Spinal cord (tissue), 10 donors: ENCODE results near the gene SUN3. TPM values are rescaled to one million over a fixed set of nuclear protein-coding genes. Genes with fewer than 3 reads are reported as not detected.

Source experiments
- DNase-seq, 6 donors: peaks; one replicate each; pipeline versions ENCODE4 v3.0.0 to v3.0.0-alpha.2; 2013 to 2015; ENCODE audit warnings: low spot score in 6 of 6, low read depth in 4 of 6
- H3K27ac ChIP-seq: one replicate; pipeline ENCODE4 v1.5.1; 2013; ENCODE audit warnings: low read depth, low read length, control low read depth
- H3K27me3 ChIP-seq: one replicate; pipeline ENCODE4 v1.6.1; 2013; ENCODE audit warnings: low read length; ENCODE audit not compliant: control insufficient read depth, insufficient read depth
- H3K36me3 ChIP-seq: one replicate; pipeline ENCODE4 v1.6.1; 2013; ENCODE audit warnings: low read length; ENCODE audit not compliant: control insufficient read depth, insufficient read depth
- H3K4me1 ChIP-seq: one replicate; pipeline ENCODE4 v1.6.1; 2013; ENCODE audit warnings: low read length; ENCODE audit not compliant: control insufficient read depth, insufficient read depth
- H3K4me3 ChIP-seq: one replicate; pipeline ENCODE4 v1.5.1; 2013; ENCODE audit warnings: low read depth, low read length, control low read depth
- H3K9me3 ChIP-seq: one replicate; pipeline ENCODE4 v1.6.1; 2013; ENCODE audit warnings: low read length; ENCODE audit not compliant: control insufficient read depth, insufficient read depth
- WGBS: methylation state at CpG from one replicate; pipeline ENCODE4 v1.1.5; 2013; ENCODE audit warnings: missing lambda C conversion rate; ENCODE audit not compliant: insufficient coverage; 5-methylcytosine and 5-hydroxymethylcytosine counted together
- polyA plus RNA-seq, 2 donors: library from polyadenylated mRNA; unstranded; fragments of 120-200 nt; gene quantifications; one replicate each; pipeline ENCODE4 v1.2.1, GENCODE V29; 2013; ENCODE audit not compliant: insufficient read length in 2 of 2
- total RNA-seq, 2 donors: library from RNA; depleted of rRNA in 1 of 2; stranded (reverse); fragments of 120-200 nt in 1 of 2; fragments of >200 nt in 1 of 2; gene quantifications; one replicate each; pipeline versions ENCODE4 v1.2.3 to v1.2.4, GENCODE V29; 2013 to 2014
- donor health status: healthy.

The SUN3 gene
- total and polyA plus RNA-seq, 4 donors: 0.40 to 1.4 TPM; not detected in 2

GRCh38 chr7:47952224-47952623 lies 76.7 kb downstream of the SUN3 start:
- WGBS: 87% methylated on average over 3 of the region's 4 CpGs
- Histone ChIP-seq H3K27ac (no peak overlapping the region), H3K9me3 (no peaks in the 10 kb centered on the region), H3K4me3 (no peak overlapping the region), H3K4me1 (no peaks in the 10 kb centered on the region), H3K36me3 (peaks cover 5% of the 10 kb centered on the region), H3K27me3 (no peaks in the 10 kb centered on the region)
- no peak for DNase-seq

- no peak overlapping the region for H3K27ac ChIP-seq
- no peaks in the 10 kb centered on the region for H3K27me3 ChIP-seq
- no peaks in the 10 kb centered on the region for H3K4me1 ChIP-seq
- DNase-seq: no peak
- no peaks in the 10 kb centered on the region for H3K9me3 ChIP-seq
- peaks cover 5% of the 10 kb centered on the region for H3K36me3 ChIP-seq
- H3K4me3 ChIP-seq: no peak overlapping the region
Measured at GRCh38 chr7:47951374-47951773, 77.5 kb downstream of the SUN3 start.

- 77% methylated on average over 6 of the region's 11 CpGs for WGBS
- H3K27ac ChIP-seq: no peak overlapping the region
- no peak overlapping the region for H3K4me3 ChIP-seq
- DNase-seq: no peak
- H3K9me3 ChIP-seq: no peaks in the 10 kb centered on the region
- H3K36me3 ChIP-seq: peaks cover 5% of the 10 kb centered on the region
- H3K4me1 ChIP-seq: no peaks in the 10 kb centered on the region
- H3K27me3 ChIP-seq: no peaks in the 10 kb centered on the region
Measured at GRCh38 chr7:47950714-47951113, 78.2 kb downstream of the SUN3 start.

GRCh38 chr7:47949703-47950102 lies 79.2 kb downstream of the SUN3 start:
- no peak overlapping the region for H3K27ac ChIP-seq
- H3K4me3 ChIP-seq: no peak overlapping the region
- no peaks in the 10 kb centered on the region for H3K9me3 ChIP-seq
- no peaks in the 10 kb centered on the region for H3K4me1 ChIP-seq
- peaks cover 5% of the 10 kb centered on the region for H3K36me3 ChIP-seq
- no peaks in the 10 kb centered on the region for H3K27me3 ChIP-seq
- DNase-seq: no peak
- 79% methylated on average over 3 of the region's 4 CpGs for WGBS

GRCh38 chr7:47948141-47948790 lies 80.6 kb downstream of the SUN3 start, which contains the start of gene PKD1L1:
Gene PKD1L1, minus strand, starts transcription at chr7:47948466. Its CDS starts 26 bp downstream, at chr7:47948440.
- Histone ChIP-seq H3K27ac (no peak within 1 kb of the TSS), H3K36me3 (no peaks in the 10 kb centered on the region), H3K4me3 (no peak within 1 kb of the TSS), H3K27me3 (no peaks in the 10 kb centered on the region), H3K9me3 (no peaks in the 10 kb centered on the region), H3K4me1 (no peaks in the 10 kb centered on the region)
- WGBS: 80% methylated on average over 3 of the region's 7 CpGs
- DNase-seq: no peak

- H3K4me3 ChIP-seq: no peak overlapping the region
- no peak for DNase-seq
- H3K27ac ChIP-seq: no peak overlapping the region
- no peaks in the 10 kb centered on the region for H3K36me3 ChIP-seq
- WGBS: 93% methylated on average over 3 of the region's 7 CpGs
- no peaks in the 10 kb centered on the region for H3K9me3 ChIP-seq
- no peaks in the 10 kb centered on the region for H3K4me1 ChIP-seq
- H3K27me3 ChIP-seq: no peaks in the 10 kb centered on the region
Measured at GRCh38 chr7:47947355-47947749, 81.6 kb downstream of the SUN3 start.

- no peak for DNase-seq
- no peak overlapping the region for H3K4me3 ChIP-seq
- H3K27ac ChIP-seq: no peak overlapping the region
- 84% methylated on average over 5 of the region's 7 CpGs for WGBS
- no peaks in the 10 kb centered on the region for H3K27me3 ChIP-seq
- H3K4me1 ChIP-seq: no peaks in the 10 kb centered on the region
- H3K9me3 ChIP-seq: no peaks in the 10 kb centered on the region
- H3K36me3 ChIP-seq: no peaks in the 10 kb centered on the region
Measured at GRCh38 chr7:47946581-47947354, 82.1 kb downstream of the SUN3 start.

- H3K27me3 ChIP-seq: no peaks in the 10 kb centered on the region
- no peak overlapping the region for H3K4me3 ChIP-seq
- H3K36me3 ChIP-seq: no peaks in the 10 kb centered on the region
- no peaks in the 10 kb centered on the region for H3K9me3 ChIP-seq
- no peak overlapping the region for H3K27ac ChIP-seq
- 25% methylated on average over 5 of the region's 8 CpGs for WGBS
- peaks cover 5% of the 10 kb centered on the region for H3K4me1 ChIP-seq
- peak in 5 of 6 donors; percentile 67 to 94 (median 75) for DNase-seq
Measured at GRCh38 chr7:47945261-47946015, 83.5 kb downstream of the SUN3 start.

- 80% methylated on average over 7 of the region's 12 CpGs for WGBS
- H3K9me3 ChIP-seq: no peaks in the 10 kb centered on the region
- H3K27ac ChIP-seq: no peak overlapping the region
- no peak for DNase-seq
- peaks cover 7% of the 10 kb centered on the region for H3K4me1 ChIP-seq
- H3K36me3 ChIP-seq: no peaks in the 10 kb centered on the region
- H3K4me3 ChIP-seq: no peak overlapping the region
- no peaks in the 10 kb centered on the region for H3K27me3 ChIP-seq
Measured at GRCh38 chr7:47944536-47945260, 84.2 kb downstream of the SUN3 start.
